IMR-90 (cell line): ENCODE data around the gene NAMPT. TPM values are rescaled to one million over a fixed set of nuclear protein-coding genes. Genes with fewer than 3 reads are reported as not detected.

ENCODE experiments used
- ATAC-seq: fragments of 200-7000 bp; cut with Tn5 transposase; 2 replicates; pipeline ENCODE4 v1.9.1; 2020; ENCODE audit warnings: low read depth, mild to moderate bottlenecking, moderate library complexity
- BruUV-seq: library from RNA; stranded (reverse); fragments of 400-500 nt; replicated peaks from 2 replicates; lab custom pipeline; 2021; lab: Mats Ljungman, UMichigan
- CTCF ChIA-PET: fragments of 300-600 bp; formaldehyde crosslinking; extraction: SDS; loops from one replicate; lab custom pipeline; 2021; ENCODE audit warnings: antibody characterized with exemption; lab: Yijun Ruan, JAX
- POLR2A ChIA-PET: fragments of 300-600 bp; sonication (Branson Sonifier 250); formaldehyde crosslinking; loops from one replicate; lab custom pipeline; 2022; ENCODE audit warnings: antibody characterized with exemption; ENCODE audit not compliant: unreplicated experiment; lab: Charles Lee
- DNase-seq: peaks from one replicate; pipeline ENCODE4 v3.0.0; 2013
- H2AFZ ChIP-seq: replicated peaks from 2 replicates; pipeline ENCODE3; 2013; ENCODE audit warnings: low read length, mild to moderate bottlenecking; ENCODE audit not compliant: poor library complexity
- H2AK5ac ChIP-seq: 2 replicates; pipeline ENCODE4 v1.6.1; 2013; ENCODE audit warnings: low read depth, low read length, inconsistent platforms
- H2AK9ac ChIP-seq: replicated peaks from 2 replicates; pipeline ENCODE3; 2013; ENCODE audit warnings: mild to moderate bottlenecking, low read depth, low read length, moderate library complexity; ENCODE audit not compliant: poor library complexity
- H2BK120ac ChIP-seq: 2 replicates; pipeline ENCODE4 v1.6.1; 2013; ENCODE audit warnings: low read depth, low read length, inconsistent platforms
- H2BK15ac ChIP-seq: 3 replicates; pipeline ENCODE4 v1.6.1; 2013; ENCODE audit warnings: low read depth, low read length, inconsistent platforms
- H2BK20ac ChIP-seq: 2 replicates; pipeline ENCODE4 v1.6.1; 2013; ENCODE audit warnings: low read depth, mild to moderate bottlenecking, inconsistent platforms, low read length, moderate library complexity
- H2BK5ac ChIP-seq: 2 replicates; pipeline ENCODE4 v1.6.1; 2013; ENCODE audit warnings: mild to moderate bottlenecking, low read depth, low read length, inconsistent platforms; ENCODE audit not compliant: poor library complexity, severe bottlenecking
- H3K14ac ChIP-seq: replicated peaks from 2 replicates; pipeline ENCODE4 v1.6.1; 2013; ENCODE audit warnings: low read depth, low read length, inconsistent platforms
- H3K18ac ChIP-seq: 2 replicates; pipeline ENCODE4 v1.6.1; 2013; ENCODE audit warnings: low read depth, low read length, control low read depth
- H3K23ac ChIP-seq: 2 replicates; pipeline ENCODE4 v1.6.1; 2013; ENCODE audit warnings: low read depth, low read length, inconsistent platforms
- H3K27ac ChIP-seq: 2 replicates; pipeline ENCODE4 v1.5.1; 2013; ENCODE audit warnings: mild to moderate bottlenecking, control low read depth, low read length; ENCODE audit not compliant: insufficient read depth
- H3K27me3 ChIP-seq: 2 replicates; pipeline ENCODE4 v1.6.1; 2013; ENCODE audit warnings: low read length; ENCODE audit not compliant: control insufficient read depth, insufficient read depth
- H3K36me3 ChIP-seq: 2 replicates; pipeline ENCODE4 v1.6.1; 2013; ENCODE audit warnings: low read length, mixed read lengths; ENCODE audit not compliant: control insufficient read depth, insufficient read depth
- H3K4ac ChIP-seq: 2 replicates; pipeline ENCODE4 v1.6.1; 2013; ENCODE audit warnings: low read depth, low read length, inconsistent platforms
- H3K4me1 ChIP-seq: 2 replicates; pipeline ENCODE4 v1.6.1; 2013; ENCODE audit warnings: low read length, mixed read lengths; ENCODE audit not compliant: control insufficient read depth, insufficient read depth
- H3K4me2 ChIP-seq: 2 replicates; pipeline ENCODE4 v1.6.1; 2013; ENCODE audit warnings: low read depth, mild to moderate bottlenecking, control low read depth, low read length, moderate library complexity
- H3K4me3 ChIP-seq: 2 replicates; pipeline ENCODE4 v1.5.1; 2013; ENCODE audit warnings: low read depth, mild to moderate bottlenecking, control low read depth, low read length, moderate library complexity; ENCODE audit not compliant: insufficient read depth
- H3K56ac ChIP-seq: 2 replicates; pipeline ENCODE4 v1.6.1; 2013; ENCODE audit warnings: low read length, inconsistent platforms; ENCODE audit not compliant: insufficient read depth; ENCODE audit errors: extremely low read depth
- H3K79me1 ChIP-seq, 2 experiments: 2 replicates each; pipeline ENCODE4 v1.6.1; 2013; ENCODE audit warnings: low read length in 2 of 2, inconsistent platforms in 1 of 2, low read depth in 1 of 2
- H3K9ac ChIP-seq: 2 replicates; pipeline ENCODE4 v1.6.1; 2013; ENCODE audit warnings: low read depth, low read length, control low read depth
- H3K9me1 ChIP-seq: 2 replicates; pipeline ENCODE4 v1.6.1; 2013; ENCODE audit warnings: low read length, inconsistent platforms; ENCODE audit not compliant: insufficient read depth
- H3K9me3 ChIP-seq: 2 replicates; pipeline ENCODE4 v1.6.1; 2013; ENCODE audit warnings: low read length; ENCODE audit not compliant: control insufficient read depth, insufficient read depth
- H4K20me1 ChIP-seq: 2 replicates; pipeline ENCODE4 v1.6.1; 2013; ENCODE audit warnings: low read length, inconsistent platforms; ENCODE audit not compliant: insufficient read depth
- H4K5ac ChIP-seq: 2 replicates; pipeline ENCODE4 v1.6.1; 2013; ENCODE audit warnings: mild to moderate bottlenecking, low read depth, low read length, control low read depth
- H4K8ac ChIP-seq, 2 experiments: 2 replicates each; pipeline ENCODE4 v1.6.1; 2013; ENCODE audit warnings: low read depth in 2 of 2, low read length in 2 of 2, control low read depth in 1 of 2, inconsistent platforms in 1 of 2
- H4K91ac ChIP-seq: 2 replicates; pipeline ENCODE4 v1.6.1; 2013; ENCODE audit warnings: low read depth, low read length, inconsistent platforms; ENCODE audit not compliant: insufficient read depth
- CEBPB ChIP-seq: IDR thresholded peaks from 2 replicates; pipeline ENCODE4 v1.6.1; 2012; ENCODE audit warnings: low read depth, low read length, improper control_type of control experiment
- POLR2A ChIP-seq: IDR thresholded peaks from 2 replicates; pipeline ENCODE4 v1.6.1; 2012; ENCODE audit warnings: mild to moderate bottlenecking, low read depth, low read length
- WGBS, 2 experiments: methylation state at CpG; one replicate each; pipeline versions ENCODE4 v1.1.5 to v1.1.7; 2013; ENCODE audit warnings: missing lambda C conversion rate in 2 of 2; ENCODE audit not compliant: insufficient read length in 1 of 2; ENCODE audit errors: extremely low coverage in 2 of 2; 5-methylcytosine and 5-hydroxymethylcytosine counted together
- dilution Hi-C: fragments of 300-500 bp; cut with HindIII; formaldehyde crosslinking; loops from one replicate; pipeline ENCODE4 v1.14.3; 2018; ENCODE audit warnings: low sequenced_read_pairs; ENCODE audit not compliant: unreplicated experiment
- in situ Hi-C: fragments of 300-500 bp; cut with MboI; formaldehyde crosslinking; loops from 3 replicates; pipeline ENCODE4 v1.14.3; 2019; ENCODE audit warnings: low sequenced_read_pairs, inconsistent platforms, mixed read lengths
- intact Hi-C: fragments of 100-400 bp; cut with micrococcal nuclease; formaldehyde crosslinking; loops from 2 replicates; pipeline ENCODE4 v1.10.0; 2022
- polyA plus RNA-seq, 3 experiments: library from polyadenylated mRNA; depleted of rRNA; stranded (reverse); fragments of >200 nt; gene quantifications; 2 replicates each; pipeline ENCODE4 v1.2.3, GENCODE V29; 2012; ENCODE audit warnings: low replicate concordance in 1 of 3
- total RNA-seq: library from RNA; depleted of rRNA; stranded (reverse); fragments of >200 nt; gene quantifications from 2 replicates; pipeline ENCODE4 v1.2.3, GENCODE V29; 2012

Gene NAMPT
- total and polyA plus RNA-seq, 2 of the 4 experiments (the other 2 are of a cell fraction) = 13.3 to 31.7 TPM

DNA sequence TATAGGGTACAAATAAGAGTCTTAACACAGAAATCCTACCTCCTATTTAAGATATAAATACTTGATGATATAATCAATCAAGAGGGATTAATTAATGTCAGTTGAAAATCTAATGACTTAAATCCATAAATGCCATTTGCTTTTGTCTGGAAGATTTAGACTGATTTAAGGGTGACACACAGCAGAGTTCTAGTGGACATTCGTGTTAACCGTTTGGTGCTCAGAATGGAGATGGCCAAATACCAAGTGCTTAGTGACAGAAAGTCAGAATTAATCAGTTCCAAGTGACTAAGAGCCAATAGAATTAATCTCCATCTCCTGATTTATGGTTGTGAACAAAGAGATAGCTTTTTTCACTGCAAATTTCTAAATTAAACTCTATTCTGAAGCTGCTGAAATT lies 36.2 kb downstream of the NAMPT start:
- DNase-seq (no peak), ATAC-seq (no peak)
- no peak overlapping the region for H3K4me2 ChIP-seq
- no peak overlapping the region for H4K5ac ChIP-seq
- no peak overlapping the region for H3K9ac ChIP-seq
- WGBS, 2 experiments = no CpG with 5 or more reads among the region's 2 CpGs
- H3K4me1 ChIP-seq = no peaks in the 10 kb centered on the region
- H2AK9ac ChIP-seq = no peak overlapping the region
- no peaks in the 10 kb centered on the region for H4K20me1 ChIP-seq
- peaks cover 21% of the 10 kb centered on the region for H3K36me3 ChIP-seq
- no peak overlapping the region for H2BK5ac ChIP-seq
- intact Hi-C loops (no loop called here), dilution Hi-C loops (no loop called here), in situ Hi-C loops (no loop called here)
- no peak overlapping the region for H3K56ac ChIP-seq
- H2BK15ac ChIP-seq = no peak overlapping the region
- no peaks in the 10 kb centered on the region for H3K79me1 ChIP-seq
- H4K91ac ChIP-seq = no peak overlapping the region
- no peaks in the 10 kb centered on the region for H3K27me3 ChIP-seq
- no peak overlapping the region for H3K23ac ChIP-seq
- H2BK120ac ChIP-seq = no peak overlapping the region
- no TSS peak for BruUV-seq
- H2BK20ac ChIP-seq = no peak overlapping the region
- POLR2A ChIA-PET = no interaction called here
- no peaks in the 10 kb centered on the region for H3K9me1 ChIP-seq
- no peak overlapping the region for H3K18ac ChIP-seq
- H3K9me3 ChIP-seq = peaks cover 4% of the 10 kb centered on the region; the same call in 1 of the 2 replicates
- no peak overlapping the region for H2AK5ac ChIP-seq
- CTCF ChIA-PET = no interaction called here
- TF ChIP-seq CEBPB = no peak
- peak; percentile 29; the same call in 1 of the 2 replicates for TF ChIP-seq POLR2A
- H3K14ac ChIP-seq = no peak overlapping the region
- no peak overlapping the region for H2AFZ ChIP-seq
- no peak overlapping the region for H3K4me3 ChIP-seq
- no peak overlapping the region for H4K8ac ChIP-seq
- no peak overlapping the region for H3K27ac ChIP-seq
- no peak overlapping the region for H3K4ac ChIP-seq
